ENCODE results near the gene IRF5.

IRF5 gene

DNA sequence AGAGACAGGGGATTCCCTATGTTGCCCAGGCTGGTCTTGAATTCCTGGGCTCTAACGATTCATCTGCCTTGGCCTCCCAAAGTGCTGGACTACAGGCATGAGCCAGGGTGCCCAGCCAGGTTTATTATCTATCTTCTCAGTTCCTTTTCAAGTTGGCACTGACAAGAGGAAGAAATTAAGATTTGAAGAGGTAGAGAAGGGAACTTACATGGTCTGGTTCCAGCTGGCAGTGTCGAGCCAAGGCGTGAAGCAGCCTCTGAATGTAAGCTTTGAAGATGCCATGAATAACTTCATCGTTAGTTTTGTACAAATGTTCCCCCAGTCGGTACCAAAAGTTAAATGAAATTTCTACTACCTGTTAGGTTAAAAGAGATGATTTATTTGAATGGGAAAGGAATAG, 59.5 kb downstream of the IRF5 start:
- H3K4me3 ChIP-seq (ENCODE audit: low read depth, low read length) = no peak overlapping the region
- DNase-seq (ENCODE audit: low read depth) = peak; percentile 58
- no peak for TF ChIP-seq CTCF (IDR thresholded peaks at IDR 0.05; ENCODE audit: control insufficient read depth, extremely low read depth, insufficient read depth)
